GM10248 (cell line): ENCODE data around the gene IGLL5.

Source experiments
- CTCF ChIA-PET: fragments of 300-600 bp; sonication (Branson Sonifier 250); formaldehyde crosslinking; extraction: SDS; loops from one replicate; lab custom pipeline; 2021; ENCODE audit warnings: antibody characterized with exemption; lab: Yijun Ruan, JAX
- POLR2A ChIA-PET: fragments of 350-650 bp; sonication (Branson Sonifier 250); formaldehyde crosslinking; extraction: SDS; loops from one replicate; lab custom pipeline; 2020; ENCODE audit warnings: antibody characterized with exemption; lab: Yijun Ruan, JAX
- DNase-seq: peaks from one replicate; pipeline ENCODE4 v3.0.0; 2012; ENCODE audit errors: extremely low spot score
- TF ChIP-seq, protein P1 (sequence below): IDR thresholded peaks from 2 replicates; pipeline ENCODE4 v1.5.1; 2012; ENCODE audit warnings: mild to moderate bottlenecking, low read depth; ENCODE audit errors: extremely low read depth, missing control alignments, control extremely low read depth

IGLL5 gene

DNA sequence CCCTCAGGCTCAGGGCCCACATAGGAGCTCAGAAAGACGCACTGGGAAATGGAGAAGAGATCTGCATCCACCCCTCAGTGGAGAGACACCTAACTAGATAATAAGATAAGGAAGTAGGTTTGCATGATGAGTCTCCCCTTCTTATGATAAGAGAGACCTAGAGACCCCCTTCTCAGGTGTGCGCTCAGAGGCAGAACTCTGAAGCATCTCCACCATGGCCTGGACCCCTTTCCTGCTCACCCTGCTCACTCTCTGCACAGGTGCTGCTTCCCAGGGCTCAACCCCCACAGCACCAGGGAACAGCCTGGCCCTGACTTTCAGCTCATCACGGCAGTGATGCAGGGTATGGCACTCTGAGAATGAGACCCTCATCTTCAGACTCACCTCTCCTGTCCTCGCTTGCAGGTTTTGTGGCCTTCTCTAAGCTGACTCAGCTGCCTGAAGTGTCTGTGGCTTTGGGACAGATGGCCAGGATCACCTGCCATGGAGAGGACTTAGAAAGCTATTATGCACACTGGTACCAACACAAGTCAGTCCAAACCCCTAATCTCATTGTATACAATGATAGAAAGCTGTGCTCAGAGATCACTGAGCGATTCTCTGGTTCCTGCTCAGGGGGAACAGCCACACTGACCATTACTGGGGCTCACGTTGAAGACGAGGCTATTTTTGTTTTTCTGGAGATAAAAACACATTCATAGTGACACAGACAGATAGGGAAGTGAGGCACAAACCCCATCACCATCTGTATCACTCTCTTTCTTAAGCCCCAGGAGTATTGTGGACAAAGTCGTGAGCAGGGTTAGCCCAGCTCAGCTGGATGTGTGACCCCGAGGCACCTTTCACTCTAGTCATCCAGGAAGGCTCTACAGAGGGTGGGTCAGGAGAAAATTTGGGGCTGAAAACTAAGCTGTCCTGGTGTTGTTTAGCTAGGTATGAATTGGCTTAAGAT, 29.7 kb upstream of the IGLL5 start:
- ChIA-PET CTCF (interaction anchor here (0.7 to 15.2 kb wide), 19 partner anchors 10 to 299 kb away, joined by 3 to 390 read pairs (median 4); partner anchors contain the start of gene PRAME), POLR2A (interaction anchor here (0.9 to 1.0 kb wide), 2 partner anchors 27 to 78 kb away, joined by 3 to 4 read pairs; no protein-coding TSS in a partner anchor)
- no peak for DNase-seq
- TF ChIP-seq, protein P1, sequence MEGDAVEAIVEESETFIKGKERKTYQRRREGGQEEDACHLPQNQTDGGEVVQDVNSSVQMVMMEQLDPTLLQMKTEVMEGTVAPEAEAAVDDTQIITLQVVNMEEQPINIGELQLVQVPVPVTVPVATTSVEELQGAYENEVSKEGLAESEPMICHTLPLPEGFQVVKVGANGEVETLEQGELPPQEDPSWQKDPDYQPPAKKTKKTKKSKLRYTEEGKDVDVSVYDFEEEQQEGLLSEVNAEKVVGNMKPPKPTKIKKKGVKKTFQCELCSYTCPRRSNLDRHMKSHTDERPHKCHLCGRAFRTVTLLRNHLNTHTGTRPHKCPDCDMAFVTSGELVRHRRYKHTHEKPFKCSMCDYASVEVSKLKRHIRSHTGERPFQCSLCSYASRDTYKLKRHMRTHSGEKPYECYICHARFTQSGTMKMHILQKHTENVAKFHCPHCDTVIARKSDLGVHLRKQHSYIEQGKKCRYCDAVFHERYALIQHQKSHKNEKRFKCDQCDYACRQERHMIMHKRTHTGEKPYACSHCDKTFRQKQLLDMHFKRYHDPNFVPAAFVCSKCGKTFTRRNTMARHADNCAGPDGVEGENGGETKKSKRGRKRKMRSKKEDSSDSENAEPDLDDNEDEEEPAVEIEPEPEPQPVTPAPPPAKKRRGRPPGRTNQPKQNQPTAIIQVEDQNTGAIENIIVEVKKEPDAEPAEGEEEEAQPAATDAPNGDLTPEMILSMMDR = no peak

DNA sequence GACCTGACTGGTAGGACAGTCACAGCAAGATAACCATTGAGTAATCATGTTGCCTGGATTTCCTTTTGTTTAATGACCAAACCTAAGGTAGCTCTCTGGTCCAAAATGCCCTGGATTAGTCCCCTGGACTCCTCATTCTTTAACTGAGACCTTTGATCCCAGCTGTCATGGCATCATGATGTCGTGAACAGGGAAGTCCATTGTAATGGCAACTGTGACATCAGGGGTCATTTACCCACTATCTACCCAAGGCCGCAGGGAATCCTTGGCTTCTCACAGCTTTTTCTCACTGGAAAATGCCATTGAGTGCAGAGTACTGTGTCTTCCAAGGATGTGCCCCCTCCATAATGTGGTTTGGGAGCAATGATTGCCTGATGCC, 29.1 kb upstream of the IGLL5 start:
- TF ChIP-seq, protein P1 = no peak
- CTCF ChIA-PET = interaction anchor here (0.9 to 15.2 kb wide), 15 partner anchors 10 to 300 kb away, joined by 3 to 390 read pairs (median 4); partner anchors contain the start of gene PRAME
- POLR2A ChIA-PET = interaction anchor here (1.0 kb wide), 1 partner anchor 77 kb away, joined by 3 read pairs; no protein-coding TSS in a partner anchor
- DNase-seq = no peak

DNA sequence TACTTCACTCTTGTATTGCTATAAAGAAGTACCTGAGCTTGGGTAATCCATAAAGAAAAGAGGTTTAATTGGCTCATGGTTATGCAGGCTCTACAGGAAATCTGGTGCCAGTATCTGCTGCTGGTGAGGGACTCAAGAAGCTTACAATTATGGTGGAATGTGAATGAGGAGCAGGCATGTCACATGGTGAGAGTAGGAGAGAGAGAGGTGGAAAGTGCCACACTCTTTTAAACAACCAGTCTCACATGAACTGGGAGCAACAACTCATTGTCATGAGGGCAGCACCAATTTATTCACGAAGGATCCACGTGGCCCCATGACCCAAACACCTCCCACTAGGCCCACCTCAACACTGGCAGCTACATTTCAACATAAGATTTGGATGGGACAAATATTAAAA, 24.6 kb upstream of the IGLL5 start:
- POLR2A ChIA-PET = no interaction called here
- DNase-seq = no peak
- TF ChIP-seq, protein P1 = no peak
- CTCF ChIA-PET = interaction anchor here (1.0 to 4.6 kb wide), 6 partner anchors 9 to 94 kb away, joined by 3 to 26 read pairs (median 5); no protein-coding TSS in a partner anchor

DNA sequence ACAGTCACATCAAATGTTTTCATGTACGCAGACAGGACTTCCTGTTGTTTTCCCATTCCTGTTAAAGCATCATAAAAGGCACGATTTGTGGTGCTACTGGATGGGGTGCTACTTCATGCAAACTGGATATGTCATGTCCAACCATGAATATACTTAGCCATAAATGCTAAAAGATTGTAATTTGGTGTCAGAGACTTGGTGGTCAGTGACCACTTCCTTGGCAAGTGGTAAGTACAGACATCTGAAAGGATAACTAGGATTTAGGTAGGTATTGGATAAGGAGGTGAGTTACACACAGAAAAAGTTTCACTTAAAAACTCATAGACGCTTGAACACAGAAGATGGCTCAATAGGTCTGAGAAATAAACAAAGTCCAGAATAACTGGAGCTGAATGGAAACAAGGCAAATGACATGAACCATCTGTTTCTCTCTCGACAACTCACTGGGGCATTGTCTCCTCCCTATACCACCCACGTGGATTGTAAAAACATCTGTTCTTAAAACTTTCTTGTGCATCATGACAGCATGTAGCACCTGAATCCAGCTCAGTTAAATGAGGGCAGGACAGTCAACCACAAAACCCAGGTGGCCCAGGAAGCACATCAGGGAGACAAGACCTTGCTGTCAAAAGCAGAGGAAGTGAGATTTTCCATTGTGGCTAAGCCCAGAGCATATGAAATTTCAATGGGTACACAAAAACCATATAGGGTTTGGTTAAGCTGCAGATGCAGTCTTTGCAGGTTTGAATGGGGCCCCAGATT, 22.1 kb upstream of the IGLL5 start:
- POLR2A ChIA-PET = interaction anchor here (0.5 to 1.6 kb wide), 3 partner anchors 19 to 66 kb away, joined by 3 read pairs; no protein-coding TSS in a partner anchor

GRCh38 chr22:22866381-22867111, 21.1 kb upstream of the IGLL5 start:
- ChIA-PET POLR2A (interaction anchor here (1.6 kb wide), 1 partner anchor 18 kb away, joined by 3 read pairs; no protein-coding TSS in a partner anchor), CTCF (interaction anchor here (1.0 to 4.6 kb wide), 11 partner anchors 9 to 113 kb away, joined by 3 to 26 read pairs (median 6); no protein-coding TSS in a partner anchor)
- DNase-seq = no peak
- TF ChIP-seq, protein P1 = no peak

More for the DNA sequence above, 22.1 kb upstream of the IGLL5 start:
- DNase-seq = peak; percentile 45
- CTCF ChIA-PET = interaction anchor here (1.0 to 4.6 kb wide), 10 partner anchors 10 to 112 kb away, joined by 3 to 26 read pairs (median 6); no protein-coding TSS in a partner anchor
- TF ChIP-seq, protein P1 = no peak
